ENCODE measurements around the gene MITF. TPM values are rescaled to one million over a fixed set of nuclear protein-coding genes. Genes with fewer than 3 reads are reported as not detected.

Gene MITF
- total and polyA plus RNA-seq, 2 donors (not counting 1 experiment from before 2014, with no cell fraction given): 0.10 TPM; not detected in 1

DNA sequence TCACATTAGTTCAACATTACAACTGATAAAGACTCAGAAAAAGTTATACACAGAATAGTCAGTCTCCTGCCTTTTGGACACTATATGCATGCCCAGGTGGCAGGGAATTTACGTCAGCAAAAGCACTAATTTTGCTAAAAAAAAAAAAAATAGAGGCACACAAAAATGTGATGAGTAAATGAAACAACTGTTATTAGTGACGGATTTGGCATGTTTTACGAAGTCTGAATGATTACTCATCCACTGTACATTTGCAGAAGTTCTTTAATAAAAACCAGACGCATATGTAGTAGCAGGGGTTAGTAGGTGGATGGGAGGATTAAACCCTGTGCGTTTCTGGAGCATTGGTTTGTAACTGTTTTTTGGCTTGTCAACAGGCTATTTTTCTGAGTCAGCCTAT, 99.0 kb downstream of the MITF start:
- ChIA-PET CTCF (no interaction called here), POLR2A (no interaction called here)

DNA sequence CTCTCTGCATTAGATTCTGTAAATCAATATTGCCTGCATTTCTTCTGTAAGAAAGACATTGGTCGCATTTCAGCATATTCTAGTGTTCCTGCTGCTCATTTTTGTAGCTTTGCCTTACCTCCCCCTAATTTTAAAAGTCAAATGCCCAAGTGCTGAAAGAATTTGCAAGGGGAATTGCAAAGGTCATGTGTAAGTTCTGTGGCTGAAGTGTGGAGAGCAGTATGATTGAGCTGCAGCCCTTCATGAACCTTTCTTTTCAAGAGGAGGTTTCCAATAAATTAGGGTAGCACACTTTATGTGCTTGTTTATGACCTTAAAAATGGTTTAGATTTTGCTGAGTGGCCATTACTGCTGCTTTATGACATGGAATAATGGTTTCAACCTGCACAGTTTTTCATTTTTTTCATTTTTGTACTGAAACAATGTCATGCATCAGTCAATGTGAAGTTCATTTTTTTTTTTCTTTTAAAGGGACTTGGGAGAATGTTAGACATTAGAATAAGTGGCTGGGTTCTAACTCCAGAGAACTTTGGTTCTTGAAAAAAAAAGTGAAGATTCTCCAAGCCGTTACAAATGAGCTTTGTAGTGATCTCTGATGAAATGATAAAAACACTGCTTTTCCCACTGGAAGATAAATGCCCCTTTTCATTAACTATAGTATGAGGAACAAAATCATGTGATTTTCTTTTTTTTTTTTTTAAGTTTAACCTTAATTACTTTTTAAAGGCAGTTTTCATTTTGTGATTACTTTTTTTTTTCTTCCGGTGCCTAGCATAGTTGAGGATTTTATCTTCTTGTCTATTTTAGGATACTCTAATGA, 99.6 kb downstream of the MITF start:
- H3K9me3 ChIP-seq (ENCODE audit: control extremely low read depth in 1 of 3, control insufficient read depth in 2 of 3, insufficient read depth in 1 of 3, low read length in 2 of 3): peaks cover 1 to 7% (median 2%) of the 10 kb centered on the region in 3 donors
- DNase-seq: no peak
- no peak overlapping the region for H3K4me3 ChIP-seq (ENCODE audit: control extremely low read depth in 1 of 5, extremely low read depth in 1 of 5, insufficient read depth in 1 of 5, low read depth in 2 of 5, low read length in 4 of 5)
- intact Hi-C loops (cut with micrococcal nuclease): no loop called here
- no peaks in the 10 kb centered on the region for H3K27me3 ChIP-seq (replicated peaks in 1 of 4; ENCODE audit: control extremely low read depth in 1 of 4, control insufficient read depth in 3 of 4, insufficient read depth in 4 of 4, low read length in 3 of 4)
- ChIA-PET POLR2A (no interaction called here), CTCF (no interaction called here)
- H4K20me1 ChIP-seq (ENCODE audit: control insufficient read depth, insufficient read depth, low read length, poor library complexity, severe bottlenecking): no peaks in the 10 kb centered on the region
- H3K27ac ChIP-seq (ENCODE audit: low read length in 2 of 2): no peak overlapping the region
- H3K4me2 ChIP-seq (replicated peaks; ENCODE audit: low read depth, low read length, poor library complexity, severe bottlenecking): no peak overlapping the region
- no peak for TF ChIP-seq EZH2 (IDR thresholded peaks at IDR 0.05; ENCODE audit: borderline replicate concordance, insufficient read depth, low read depth, low read length, poor library complexity, severe bottlenecking)
- TF ChIP-seq, protein P1, sequence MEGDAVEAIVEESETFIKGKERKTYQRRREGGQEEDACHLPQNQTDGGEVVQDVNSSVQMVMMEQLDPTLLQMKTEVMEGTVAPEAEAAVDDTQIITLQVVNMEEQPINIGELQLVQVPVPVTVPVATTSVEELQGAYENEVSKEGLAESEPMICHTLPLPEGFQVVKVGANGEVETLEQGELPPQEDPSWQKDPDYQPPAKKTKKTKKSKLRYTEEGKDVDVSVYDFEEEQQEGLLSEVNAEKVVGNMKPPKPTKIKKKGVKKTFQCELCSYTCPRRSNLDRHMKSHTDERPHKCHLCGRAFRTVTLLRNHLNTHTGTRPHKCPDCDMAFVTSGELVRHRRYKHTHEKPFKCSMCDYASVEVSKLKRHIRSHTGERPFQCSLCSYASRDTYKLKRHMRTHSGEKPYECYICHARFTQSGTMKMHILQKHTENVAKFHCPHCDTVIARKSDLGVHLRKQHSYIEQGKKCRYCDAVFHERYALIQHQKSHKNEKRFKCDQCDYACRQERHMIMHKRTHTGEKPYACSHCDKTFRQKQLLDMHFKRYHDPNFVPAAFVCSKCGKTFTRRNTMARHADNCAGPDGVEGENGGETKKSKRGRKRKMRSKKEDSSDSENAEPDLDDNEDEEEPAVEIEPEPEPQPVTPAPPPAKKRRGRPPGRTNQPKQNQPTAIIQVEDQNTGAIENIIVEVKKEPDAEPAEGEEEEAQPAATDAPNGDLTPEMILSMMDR (IDR thresholded peaks at IDR 0.05): no peak
- H3K9me3 Mint-ChIP-seq (ENCODE audit: insufficient read depth): peaks cover 2% of the 10 kb centered on the region
- H3K27me3 Mint-ChIP-seq: peaks cover 6% of the 10 kb centered on the region
- H3K4me1 ChIP-seq (ENCODE audit: control insufficient read depth in 2 of 2, insufficient read depth in 2 of 2, low read length in 2 of 2): no peaks in the 10 kb centered on the region
- no peaks in the 10 kb centered on the region for H3K79me2 ChIP-seq (ENCODE audit: control insufficient read depth, insufficient read depth, low read length)
- H2AFZ ChIP-seq (ENCODE audit: insufficient read depth, low read depth, low read length, poor library complexity, severe bottlenecking): no peak overlapping the region
- ATAC-seq (ENCODE audit: low read depth): no peak
- WGBS (ENCODE audit: insufficient coverage): 100% methylated on average over 1 of the region's 3 CpGs
- H3K4me3 Mint-ChIP-seq: no peak overlapping the region
- no peaks in the 10 kb centered on the region for H3K4me1 Mint-ChIP-seq
- H3K27ac Mint-ChIP-seq: no peak overlapping the region
- no peaks in the 10 kb centered on the region for H3K36me3 ChIP-seq (replicated peaks in 1 of 2; ENCODE audit: control extremely low read depth in 1 of 2, control insufficient read depth in 1 of 2, extremely low read depth in 1 of 2, insufficient read depth in 2 of 2, low read length in 1 of 2)
- no peak overlapping the region for H3K9ac ChIP-seq (ENCODE audit: low read length)

More for the DNA sequence above, 99.0 kb downstream of the MITF start:
- intact Hi-C loops (cut with micrococcal nuclease): no loop called here
- no peak overlapping the region for H3K4me3 ChIP-seq (ENCODE audit: control extremely low read depth in 1 of 5, extremely low read depth in 1 of 5, insufficient read depth in 1 of 5, low read depth in 2 of 5, low read length in 4 of 5)
- no peaks in the 10 kb centered on the region for H3K79me2 ChIP-seq (ENCODE audit: control insufficient read depth, insufficient read depth, low read length)
- TF ChIP-seq, protein P1 (IDR thresholded peaks at IDR 0.05): no peak
- no peak for TF ChIP-seq EZH2 (IDR thresholded peaks at IDR 0.05; ENCODE audit: borderline replicate concordance, insufficient read depth, low read depth, low read length, poor library complexity, severe bottlenecking)
- H3K27ac Mint-ChIP-seq: no peak overlapping the region
- H3K27me3 ChIP-seq (replicated peaks in 1 of 4; ENCODE audit: control extremely low read depth in 1 of 4, control insufficient read depth in 3 of 4, insufficient read depth in 4 of 4, low read length in 3 of 4): no peaks in the 10 kb centered on the region
- no peaks in the 10 kb centered on the region for H3K36me3 ChIP-seq (replicated peaks in 1 of 2; ENCODE audit: control extremely low read depth in 1 of 2, control insufficient read depth in 1 of 2, extremely low read depth in 1 of 2, insufficient read depth in 2 of 2, low read length in 1 of 2)
- no peaks in the 10 kb centered on the region for H3K4me1 Mint-ChIP-seq
- peaks cover 2% of the 10 kb centered on the region for H3K9me3 Mint-ChIP-seq (ENCODE audit: insufficient read depth)
- DNase-seq (no peak), ATAC-seq (ENCODE audit: low read depth) (no peak)
- H3K4me1 ChIP-seq (ENCODE audit: control insufficient read depth in 2 of 2, insufficient read depth in 2 of 2, low read length in 2 of 2): no peaks in the 10 kb centered on the region
- no peak overlapping the region for H3K4me2 ChIP-seq (replicated peaks; ENCODE audit: low read depth, low read length, poor library complexity, severe bottlenecking)
- no peak overlapping the region for H3K27ac ChIP-seq (ENCODE audit: low read length in 2 of 2)
- no peak overlapping the region for H2AFZ ChIP-seq (ENCODE audit: insufficient read depth, low read depth, low read length, poor library complexity, severe bottlenecking)
- peaks cover 1 to 7% (median 2%) of the 10 kb centered on the region in 3 donors for H3K9me3 ChIP-seq (ENCODE audit: control extremely low read depth in 1 of 3, control insufficient read depth in 2 of 3, insufficient read depth in 1 of 3, low read length in 2 of 3)
- no peak overlapping the region for H3K9ac ChIP-seq (ENCODE audit: low read length)
- H3K4me3 Mint-ChIP-seq: no peak overlapping the region
- 94% methylated on average over 2 of the region's 5 CpGs for WGBS (ENCODE audit: insufficient coverage)
- H4K20me1 ChIP-seq (ENCODE audit: control insufficient read depth, insufficient read depth, low read length, poor library complexity, severe bottlenecking): no peaks in the 10 kb centered on the region
- peaks cover 6% of the 10 kb centered on the region for H3K27me3 Mint-ChIP-seq
